Activated CD8-positive, alpha-beta T cell treated with anti-CD3 and anti-CD28 coated beads, Interleukin-2, amount 10 ng/mL, durations not matched to agents 7 days and 5 days (primary cell): ENCODE measurements around the gene WDR83. TPM values are rescaled to one million over a fixed set of nuclear protein-coding genes. Genes with fewer than 3 reads are reported as not detected.
"Not testable (repeated sequence)": the region's sequence is repeated elsewhere in the genome, so short reads cannot be mapped to it uniquely, and the experiment has no call there.

Experiments used
- ATAC-seq: fragments of 150-1000 bp; cut with Tn5 transposase; one replicate; pipeline ENCODE4 v1.10.0; 2021; ENCODE audit warnings: moderate library complexity
- CTCF ChIA-PET: fragments of 350-600 bp; sonication (Branson Sonifier 250); formaldehyde crosslinking; loops from one replicate; lab custom pipeline; 2021; ENCODE audit warnings: antibody characterized with exemption; lab: Charles Lee
- POLR2A ChIA-PET: fragments of 350-600 bp; sonication (Branson Sonifier 250); formaldehyde crosslinking; loops from one replicate; lab custom pipeline; 2021; ENCODE audit warnings: antibody characterized with exemption; lab: Charles Lee
- DNase-seq: peaks from one replicate; pipeline ENCODE4 v3.0.0-alpha.2; 2020
- H3K27ac Mint-ChIP-seq: one replicate; pipeline ENCODE4 v1.8.0; 2021; ENCODE audit warnings: mild to moderate bottlenecking, mixed read lengths
- H3K27me3 Mint-ChIP-seq: one replicate; pipeline ENCODE4 v1.8.0; 2021; ENCODE audit warnings: low read depth, mixed read lengths
- H3K36me3 Mint-ChIP-seq: one replicate; pipeline ENCODE4 v1.8.0; 2021; ENCODE audit warnings: low read depth, mixed read lengths
- H3K4me1 Mint-ChIP-seq: one replicate; pipeline ENCODE4 v1.8.0; 2021; ENCODE audit warnings: low read depth, mixed read lengths
- H3K4me3 Mint-ChIP-seq: one replicate; pipeline ENCODE4 v1.8.0; 2021; ENCODE audit warnings: mild to moderate bottlenecking, mixed read lengths
- H3K9me3 Mint-ChIP-seq: one replicate; pipeline ENCODE4 v1.8.0; 2022; ENCODE audit warnings: mixed read lengths; ENCODE audit not compliant: insufficient read depth
- total RNA-seq, 2 experiments: library from RNA; stranded (reverse); gene quantifications; one replicate each; pipeline ENCODE4 v1.2.3, GENCODE V29; 2021

WDR83 gene
- total RNA-seq, 2 experiments from 2014 or later, result 16.4 to 19.4 TPM

DNA sequence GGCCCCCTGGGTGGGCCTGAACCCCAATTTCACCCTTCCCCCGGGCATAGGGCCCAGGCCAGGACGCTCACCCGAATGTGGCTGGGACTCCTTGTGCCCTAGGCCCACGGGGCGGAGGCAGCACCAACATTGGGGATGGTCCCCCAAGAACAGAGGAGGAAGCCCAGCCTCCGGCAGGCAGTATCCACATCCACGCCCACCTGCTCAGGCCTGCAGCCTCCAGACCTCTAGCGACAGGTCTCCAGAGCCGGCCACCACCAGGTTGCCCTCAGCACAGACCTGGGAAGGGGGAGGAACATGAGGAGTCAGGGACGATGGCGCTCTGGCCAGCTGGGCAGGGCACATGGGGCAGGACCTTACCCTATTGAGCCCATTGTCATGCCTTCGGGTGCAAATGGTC, 22.4 kb downstream of the WDR83 start:
- Mint-ChIP-seq H3K36me3 (no peaks in the 10 kb centered on the region), H3K4me3 (no peak overlapping the region), H3K27me3 (no peaks in the 10 kb centered on the region), H3K4me1 (no peaks in the 10 kb centered on the region), H3K9me3 (no peaks in the 10 kb centered on the region), H3K27ac (no peak overlapping the region)
- ChIA-PET POLR2A (no interaction called here), CTCF (no interaction called here)
- ATAC-seq (no peak), DNase-seq (no peak)

GRCh38 chr19:12689581-12690216, 23.1 kb downstream of the WDR83 start:
- H3K36me3 Mint-ChIP-seq, result no peaks in the 10 kb centered on the region
- no peaks in the 10 kb centered on the region for H3K27me3 Mint-ChIP-seq
- H3K4me3 Mint-ChIP-seq, result no peak overlapping the region
- ATAC-seq, result no peak
- no peak for DNase-seq
- no peaks in the 10 kb centered on the region for H3K9me3 Mint-ChIP-seq
- H3K4me1 Mint-ChIP-seq, result peaks cover 6% of the 10 kb centered on the region
- ChIA-PET CTCF (no interaction called here), POLR2A (no interaction called here)
- H3K27ac Mint-ChIP-seq, result no peak overlapping the region

DNA sequence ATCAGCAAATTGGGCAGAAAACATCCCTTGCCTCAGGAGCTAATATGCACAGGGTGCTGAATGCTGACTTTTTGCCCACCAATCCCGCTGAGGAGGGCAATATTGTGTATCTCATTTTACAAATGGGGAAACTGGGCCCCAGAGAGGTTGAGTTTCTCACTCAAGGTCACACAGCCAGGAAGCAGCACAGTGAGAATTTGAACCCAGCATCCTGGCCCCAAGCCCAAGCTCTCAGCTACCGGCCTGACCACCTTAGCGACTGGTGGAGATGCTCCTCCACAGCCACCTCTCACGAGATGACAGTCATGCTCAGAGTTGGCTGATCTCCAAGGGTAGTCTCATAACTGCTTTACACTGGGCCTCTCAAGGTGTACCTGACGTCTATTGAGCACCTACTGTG, 26.4 kb downstream of the WDR83 start:
- H3K27me3 Mint-ChIP-seq, result no peaks in the 10 kb centered on the region
- DNase-seq (no peak), ATAC-seq (no peak)
- no peaks in the 10 kb centered on the region for H3K9me3 Mint-ChIP-seq
- POLR2A ChIA-PET, result interaction anchor here (1.0 kb wide), 1 partner anchor 30 kb away, joined by 4 read pairs; no protein-coding TSS in a partner anchor
- peaks cover 3% of the 10 kb centered on the region for H3K36me3 Mint-ChIP-seq
- H3K4me3 Mint-ChIP-seq, result no peak overlapping the region
- no peak overlapping the region for H3K27ac Mint-ChIP-seq
- H3K4me1 Mint-ChIP-seq, result peaks cover 23% of the 10 kb centered on the region
- CTCF ChIA-PET, result interaction anchor here (1.1 to 1.2 kb wide), 2 partner anchors 17 to 390 kb away, joined by 3 read pairs; no protein-coding TSS in a partner anchor

- no peak overlapping the region for H3K27ac Mint-ChIP-seq
- H3K27me3 Mint-ChIP-seq, result no peaks in the 10 kb centered on the region
- no peak for ATAC-seq
- H3K4me3 Mint-ChIP-seq, result no peak overlapping the region
- POLR2A ChIA-PET, result interaction anchor here (0.7 to 2.4 kb wide), 2 partner anchors 9 to 13 kb away, joined by 3 to 18 read pairs; partner anchors contain the start of gene DHPS
- peaks cover 10% of the 10 kb centered on the region for H3K36me3 Mint-ChIP-seq
- H3K9me3 Mint-ChIP-seq, result no peaks in the 10 kb centered on the region
- no peak for DNase-seq
- CTCF ChIA-PET, result interaction anchor here (2.4 kb wide), 1 partner anchor 22 kb away, joined by 13 read pairs; no protein-coding TSS in a partner anchor
- H3K4me1 Mint-ChIP-seq, result peaks cover 26% of the 10 kb centered on the region
These were observed 28.0 kb downstream of the WDR83 start for GRCh38 chr19:12694641-12695040.

DNA sequence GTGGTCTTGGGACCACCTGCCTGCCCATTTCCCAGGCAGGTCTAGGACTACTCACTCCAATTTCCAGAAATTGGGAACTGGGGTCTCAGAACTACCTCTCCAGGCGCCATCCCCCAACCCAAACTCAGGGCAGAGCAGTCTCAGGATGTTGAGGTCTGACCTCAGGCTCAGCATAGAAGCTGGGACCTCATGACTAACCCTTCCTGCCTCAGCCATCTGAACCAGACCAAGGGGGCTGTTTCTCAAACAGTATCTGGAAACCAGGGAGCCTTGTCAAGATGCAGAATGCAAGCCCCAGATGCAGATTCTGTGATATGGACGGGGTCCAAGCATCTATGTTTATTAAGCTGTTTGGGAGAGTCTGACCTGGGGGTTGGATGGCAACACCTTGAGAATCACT, 28.5 kb downstream of the WDR83 start:
- peak overlapping the region; percentile 49 for H3K4me3 Mint-ChIP-seq
- H3K4me1 Mint-ChIP-seq, result peaks cover 26% of the 10 kb centered on the region
- no peaks in the 10 kb centered on the region for H3K9me3 Mint-ChIP-seq
- POLR2A ChIA-PET, result interaction anchor here (0.5 to 2.6 kb wide), 6 partner anchors 9 to 244 kb away, joined by 3 to 18 read pairs (median 4); partner anchors contain the start of genes CALR, DHPS and TRIR
- CTCF ChIA-PET, result interaction anchor here (0.7 to 2.4 kb wide), 2 partner anchors 23 to 25 kb away, joined by 4 to 13 read pairs; no protein-coding TSS in a partner anchor
- H3K27me3 Mint-ChIP-seq, result no peaks in the 10 kb centered on the region
- no peak for DNase-seq
- peak overlapping the region; percentile 28 for H3K27ac Mint-ChIP-seq
- H3K36me3 Mint-ChIP-seq, result peaks cover 13% of the 10 kb centered on the region
- ATAC-seq, result no peak

DNA sequence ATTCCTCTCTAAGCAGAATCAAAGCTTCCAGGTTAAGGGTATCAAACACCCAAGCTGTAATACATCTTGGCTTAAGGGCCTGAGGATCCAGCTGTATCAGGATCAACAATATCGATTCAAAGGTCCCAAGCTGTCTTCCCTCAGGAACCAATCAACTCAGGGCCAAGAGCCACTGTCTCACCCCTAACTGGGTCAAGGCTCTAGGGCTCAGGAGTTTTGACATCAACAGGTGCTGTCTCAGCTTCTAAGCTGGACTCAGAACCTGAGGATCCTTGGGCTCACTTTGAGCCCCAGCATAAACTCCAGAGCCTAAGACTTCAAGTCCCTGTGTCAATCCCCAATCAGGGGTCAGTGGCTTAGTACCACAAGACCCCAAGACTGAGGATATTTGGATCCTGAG, 28.9 kb downstream of the WDR83 start:
- Mint-ChIP-seq H3K4me1 (peaks cover 26% of the 10 kb centered on the region), H3K27ac (peak overlapping the region; percentile 81), H3K27me3 (no peaks in the 10 kb centered on the region), H3K4me3 (peak overlapping the region; percentile 89), H3K9me3 (no peaks in the 10 kb centered on the region), H3K36me3 (peaks cover 14% of the 10 kb centered on the region)
- no peak for ATAC-seq
- POLR2A ChIA-PET, result interaction anchor here (0.5 to 2.6 kb wide), 6 partner anchors 9 to 243 kb away, joined by 3 to 18 read pairs (median 4); partner anchors contain the start of genes CALR, DHPS and TRIR
- CTCF ChIA-PET, result interaction anchor here (0.7 to 2.4 kb wide), 3 partner anchors 19 to 24 kb away, joined by 3 to 13 read pairs (median 4); no protein-coding TSS in a partner anchor
- no peak for DNase-seq

- Mint-ChIP-seq H3K27me3 (no peaks in the 10 kb centered on the region), H3K27ac (peak overlapping the region; percentile 98), H3K36me3 (peaks cover 19% of the 10 kb centered on the region), H3K9me3 (no peaks in the 10 kb centered on the region), H3K4me1 (peaks cover 26% of the 10 kb centered on the region), H3K4me3 (peak overlapping the region; percentile 89)
- ATAC-seq (peak; percentile 29), DNase-seq (no peak)
- POLR2A ChIA-PET, result interaction anchor here (0.6 to 2.6 kb wide), 10 partner anchors 10 to 107 kb away, joined by 3 to 18 read pairs (median 5); partner anchors contain the start of genes DHPS and TRIR
- CTCF ChIA-PET, result interaction anchor here (1.1 to 2.4 kb wide), 5 partner anchors 19 to 100 kb away, joined by 3 to 13 read pairs (median 4); partner anchors contain the start of gene TRIR
These were observed 29.4 kb downstream of the WDR83 start for GRCh38 chr19:12695997-12696365.

DNA sequence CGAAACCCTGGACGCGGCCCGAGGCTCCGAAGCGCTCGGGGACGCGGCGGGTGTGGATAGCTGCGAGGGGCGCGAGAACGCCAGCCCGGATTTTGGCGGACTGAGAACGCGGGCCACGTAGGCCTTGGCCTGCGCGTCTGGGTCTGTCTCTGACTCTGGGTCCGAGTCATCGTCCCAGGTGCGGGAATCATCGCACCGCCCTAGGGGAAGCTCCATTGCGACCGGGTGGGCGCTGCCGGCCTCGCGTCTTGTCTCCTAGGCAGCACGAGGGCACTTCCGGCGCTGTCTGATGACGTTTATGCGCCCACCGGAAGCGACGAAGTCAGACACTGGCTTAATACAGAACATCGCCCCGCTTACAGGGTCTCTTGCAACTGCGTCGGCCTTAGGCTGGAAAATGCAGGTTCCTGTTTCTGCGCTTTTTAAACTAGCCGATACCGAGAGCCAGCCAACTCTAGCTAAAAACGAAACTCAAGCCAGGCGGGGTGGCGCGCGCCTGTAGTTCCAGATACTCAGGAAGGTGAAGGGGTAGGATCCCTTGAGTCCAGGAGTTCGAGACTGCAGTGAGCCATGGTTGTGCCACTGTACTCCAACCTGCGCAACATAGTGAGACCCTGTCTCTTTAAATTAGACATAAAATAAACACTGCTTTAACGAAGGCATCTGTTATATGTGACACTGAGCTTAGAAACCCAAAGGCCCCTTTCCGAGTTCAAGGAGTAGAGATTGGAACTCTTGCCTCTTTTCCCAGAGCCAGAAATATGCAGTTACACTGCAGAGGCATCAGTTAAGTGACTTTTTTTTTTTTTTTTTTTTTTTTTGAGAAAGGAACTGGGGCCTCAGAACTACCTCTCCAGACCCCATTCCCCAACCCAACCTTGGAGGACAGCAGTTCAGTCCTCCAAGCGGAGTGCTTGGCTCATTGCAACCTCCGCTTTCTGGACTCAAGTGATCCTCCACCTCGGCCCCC, 30.0 kb downstream of the WDR83 start, which contains the start of gene FBXW9:
FBXW9 (minus strand) TSS at position 266 of the 970 bp plus-strand sequence; CDS start at position 216, 50 bp downstream.
- peak; percentile 90 for ATAC-seq
- Mint-ChIP-seq H3K27ac (peak within 1 kb of the TSS; percentile 98), H3K4me3 (peak within 1 kb of the TSS; percentile 89), H3K27me3 (no peaks in the 10 kb centered on the region), H3K36me3 (peaks cover 24% of the 10 kb centered on the region), H3K4me1 (peaks cover 26% of the 10 kb centered on the region), H3K9me3 (no peaks in the 10 kb centered on the region)
- ChIA-PET CTCF (interaction anchor here (1.0 to 2.4 kb wide), 7 partner anchors 20 to 151 kb away, joined by 3 to 13 read pairs (median 3); partner anchors contain the start of gene TRIR), POLR2A (interaction anchor here (0.6 to 2.6 kb wide), 10 partner anchors 10 to 106 kb away, joined by 3 to 18 read pairs (median 5); partner anchors contain the start of genes DHPS and TRIR)
- DNase-seq, result peak; percentile 98

DNA sequence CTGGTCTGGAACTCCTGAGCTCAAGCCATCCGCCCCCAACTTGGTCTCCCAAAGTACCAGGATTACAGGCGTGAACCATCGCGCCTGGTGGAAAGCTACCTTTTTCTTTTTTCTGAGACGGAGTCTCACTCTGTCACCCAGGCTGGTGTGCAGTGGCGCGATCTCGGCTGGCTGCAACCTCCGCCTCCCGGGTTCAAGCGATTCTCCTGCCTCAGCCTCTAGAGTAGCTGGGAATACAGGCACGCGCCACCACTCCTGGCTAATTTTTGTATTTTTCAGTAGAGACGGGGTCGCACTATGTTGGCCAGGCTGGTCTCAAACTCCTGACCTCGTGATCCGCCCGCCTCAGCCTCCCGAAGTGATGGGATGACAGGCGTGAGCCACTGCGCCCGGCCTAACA, 30.8 kb downstream of the WDR83 start:
- Mint-ChIP-seq H3K27ac (peak overlapping the region; percentile 67), H3K36me3 (peaks cover 26% of the 10 kb centered on the region), H3K4me3 (peak overlapping the region; percentile 45), H3K4me1 (peaks cover 26% of the 10 kb centered on the region)
- not testable (repeated sequence) for H3K9me3 Mint-ChIP-seq, H3K27me3 Mint-ChIP-seq, DNase-seq, ATAC-seq
- ChIA-PET CTCF (interaction anchor here (1.0 to 2.4 kb wide), 4 partner anchors 25 to 151 kb away, joined by 3 to 13 read pairs (median 6); partner anchors contain the start of gene TRIR), POLR2A (interaction anchor here (1.5 to 2.6 kb wide), 3 partner anchors 11 to 24 kb away, joined by 5 to 8 read pairs (median 5); no protein-coding TSS in a partner anchor)

GRCh38 chr19:12698138-12698537, 31.5 kb downstream of the WDR83 start:
- no peak for DNase-seq
- peaks cover 26% of the 10 kb centered on the region for H3K4me1 Mint-ChIP-seq
- no peak overlapping the region for H3K4me3 Mint-ChIP-seq
- ATAC-seq, result no peak
- POLR2A ChIA-PET, result no interaction called here
- CTCF ChIA-PET, result interaction anchor here (1.4 kb wide), 1 partner anchor 25 kb away, joined by 3 read pairs; the partner anchor contains the start of gene TNPO2
- H3K9me3 Mint-ChIP-seq, result no peaks in the 10 kb centered on the region
- H3K36me3 Mint-ChIP-seq, result peaks cover 31% of the 10 kb centered on the region
- H3K27ac Mint-ChIP-seq, result peak overlapping the region; percentile 80
- H3K27me3 Mint-ChIP-seq, result no peaks in the 10 kb centered on the region
